IPS-20b (cell line): ENCODE results near the gene TRIAP1.
A peak's percentile ranks its signal among the peaks of the same experiment; 100 is the strongest.
"Not testable (repeated sequence)": the region's sequence is repeated elsewhere in the genome, so short reads cannot be mapped to it uniquely, and the experiment has no call there.

ENCODE experiments used
- H3K27ac ChIP-seq: one replicate; pipeline ENCODE4 v1.5.1; 2013; ENCODE audit warnings: low read length
- H3K27me3 ChIP-seq: 2 replicates; pipeline ENCODE4 v1.6.1; 2013; ENCODE audit warnings: mild to moderate bottlenecking, low read length, inconsistent platforms; ENCODE audit not compliant: insufficient read depth
- H3K36me3 ChIP-seq: 2 replicates; pipeline ENCODE4 v1.6.1; 2013; ENCODE audit warnings: low read depth, mild to moderate bottlenecking, inconsistent platforms, low read length, moderate library complexity; ENCODE audit not compliant: insufficient read depth
- H3K4me1 ChIP-seq: 2 replicates; pipeline ENCODE4 v1.6.1; 2013; ENCODE audit warnings: mild to moderate bottlenecking, control low read depth, inconsistent platforms, low read length, moderate library complexity; ENCODE audit not compliant: insufficient read depth
- H3K4me3 ChIP-seq: 2 replicates; pipeline ENCODE4 v1.5.1; 2013; ENCODE audit warnings: mild to moderate bottlenecking, low read length, inconsistent platforms
- H3K9ac ChIP-seq: 2 replicates; pipeline ENCODE4 v1.6.1; 2013; ENCODE audit warnings: low read depth, mild to moderate bottlenecking, inconsistent platforms, low read length, moderate library complexity
- H3K9me3 ChIP-seq: 2 replicates; pipeline ENCODE4 v1.6.1; 2013; ENCODE audit warnings: mild to moderate bottlenecking, low read depth, low read length, inconsistent platforms; ENCODE audit not compliant: insufficient read depth

The TRIAP1 gene

DNA sequence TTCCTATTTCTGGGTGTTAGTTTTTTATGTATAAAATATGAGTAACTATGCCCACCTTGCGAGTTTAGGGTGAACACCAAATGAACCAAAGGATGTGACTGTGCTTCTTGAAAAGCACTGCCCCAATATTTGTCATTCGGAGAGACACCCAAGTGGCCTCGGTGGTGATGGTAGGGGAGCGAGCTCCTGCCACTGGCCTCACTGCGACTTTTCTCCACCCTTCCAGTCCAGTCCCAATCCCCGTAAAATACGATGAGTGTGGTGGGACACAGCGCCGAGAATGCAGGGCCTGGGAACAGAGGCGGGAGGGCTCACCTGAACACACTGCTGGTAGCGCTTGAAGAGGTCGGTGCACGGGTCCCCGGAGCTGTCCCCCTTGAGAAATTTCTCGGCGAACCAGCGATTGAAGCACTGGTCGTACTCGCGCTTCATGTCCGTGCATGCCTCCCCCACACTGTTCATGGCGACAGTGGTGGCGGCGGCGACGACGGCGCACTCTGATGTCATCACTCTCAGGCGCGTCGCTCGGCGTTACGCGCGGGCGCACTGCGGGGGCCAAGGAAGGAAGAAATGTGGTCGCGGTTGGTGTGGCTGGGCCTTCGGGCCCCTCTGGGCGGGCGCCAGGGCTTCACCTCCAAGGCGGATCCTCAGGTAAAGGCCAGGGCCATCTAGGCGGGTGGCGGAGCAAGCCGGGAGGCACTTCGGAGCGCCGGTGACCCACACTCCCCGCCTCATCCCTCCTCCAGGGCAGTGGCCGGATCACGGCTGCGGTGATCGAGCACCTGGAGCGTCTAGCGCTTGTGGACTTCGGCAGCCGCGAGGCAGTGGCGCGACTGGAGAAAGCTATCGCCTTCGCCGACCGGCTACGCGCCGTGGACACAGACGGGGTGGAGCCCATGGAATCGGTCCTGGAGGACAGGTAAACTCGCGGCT lies at the start of gene TRIAP1, which contains the start of gene GATC:
Gene TRIAP1, minus strand, starts transcription at position 474 of the 933 bp plus-strand sequence. Its CDS starts 12 bp downstream, at position 462.
Gene GATC, plus strand, starts transcription at position 534 of the 933 bp plus-strand sequence. Its CDS starts 37 bp downstream, at position 571.
- Histone ChIP-seq H3K27ac (peak within 1 kb of the TSS; percentile 63), H3K36me3 (peaks cover 59% of the 10 kb centered on the region), H3K27me3 (no peaks in the 10 kb centered on the region), H3K4me1 (no peaks in the 10 kb centered on the region; the same call in 1 of the 2 replicates), H3K9ac (peak within 1 kb of the TSS; percentile 98), H3K9me3 (no peaks in the 10 kb centered on the region), H3K4me3 (peak within 1 kb of the TSS; percentile 94)

GRCh38 chr12:120495186-120495730 lies 49.1 kb upstream of the TRIAP1 start:
- no peaks in the 10 kb centered on the region for H3K9me3 ChIP-seq
- peak overlapping the region; percentile 90 for H3K4me3 ChIP-seq
- H3K36me3 ChIP-seq, result peaks cover 37% of the 10 kb centered on the region
- peaks cover 13% of the 10 kb centered on the region; the same call in 1 of the 2 replicates for H3K4me1 ChIP-seq
- H3K9ac ChIP-seq, result peak overlapping the region; percentile 84; the same call in 1 of the 2 replicates
- no peaks in the 10 kb centered on the region for H3K27me3 ChIP-seq
- no peak overlapping the region for H3K27ac ChIP-seq

GRCh38 chr12:120490833-120491512 lies 44.8 kb upstream of the TRIAP1 start:
- Histone ChIP-seq H3K36me3 (peaks cover 13% of the 10 kb centered on the region), H3K4me3 (no peak overlapping the region), H3K27me3 (no peaks in the 10 kb centered on the region), H3K9ac (no peak overlapping the region; the same call in 1 of the 2 replicates), H3K27ac (no peak overlapping the region), H3K4me1 (peaks cover 7% of the 10 kb centered on the region; the same call in 1 of the 2 replicates), H3K9me3 (no peaks in the 10 kb centered on the region)

DNA sequence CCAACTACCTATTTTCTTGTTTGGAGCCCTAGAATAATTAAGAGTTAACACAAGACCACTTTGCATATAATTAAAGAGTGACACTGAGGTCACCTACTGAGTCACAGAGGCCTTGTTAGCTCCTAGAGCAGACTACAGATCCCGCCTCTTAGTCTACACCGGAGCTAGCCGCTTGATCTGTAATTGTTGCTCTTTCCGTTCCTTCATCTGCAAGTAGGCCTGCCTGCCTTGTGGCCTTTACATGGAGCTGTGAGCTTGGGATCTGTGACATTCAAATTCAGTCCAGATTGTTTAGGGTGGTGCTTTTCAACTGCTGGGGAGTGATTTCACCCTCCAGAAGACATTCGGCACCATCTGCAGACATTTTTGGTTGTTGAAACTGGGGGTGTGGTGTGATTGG lies 44.1 kb upstream of the TRIAP1 start:
- H3K27ac ChIP-seq, result no peak overlapping the region
- no peaks in the 10 kb centered on the region for H3K9me3 ChIP-seq
- no peak overlapping the region for H3K4me3 ChIP-seq
- H3K36me3 ChIP-seq, result peaks cover 13% of the 10 kb centered on the region
- no peak overlapping the region for H3K9ac ChIP-seq
- peaks cover 7% of the 10 kb centered on the region; the same call in 1 of the 2 replicates for H3K4me1 ChIP-seq
- H3K27me3 ChIP-seq, result no peaks in the 10 kb centered on the region

DNA sequence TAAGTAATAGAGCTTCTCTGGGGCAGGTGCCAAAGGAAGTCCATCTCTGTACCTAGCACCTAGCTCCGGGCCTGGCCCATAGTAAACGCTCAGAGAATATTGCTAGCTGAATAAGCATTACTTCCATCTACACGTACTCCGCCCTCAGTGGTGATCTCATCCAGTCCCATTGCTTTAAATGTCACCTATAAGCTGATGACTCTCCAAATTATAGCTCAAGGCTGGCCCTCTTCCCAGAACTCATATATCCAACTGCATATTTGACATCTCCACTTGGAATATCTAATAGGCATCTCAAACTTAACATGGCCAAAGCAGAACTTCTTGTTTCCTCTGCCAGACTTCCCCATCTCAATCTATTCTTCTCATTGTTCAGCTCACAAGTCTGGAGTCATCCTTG lies 42.8 kb upstream of the TRIAP1 start:
- Histone ChIP-seq H3K9me3 (no peaks in the 10 kb centered on the region), H3K27me3 (no peaks in the 10 kb centered on the region), H3K4me1 (no peaks in the 10 kb centered on the region), H3K9ac (no peak overlapping the region), H3K4me3 (no peak overlapping the region), H3K36me3 (peaks cover 13% of the 10 kb centered on the region), H3K27ac (no peak overlapping the region)

DNA sequence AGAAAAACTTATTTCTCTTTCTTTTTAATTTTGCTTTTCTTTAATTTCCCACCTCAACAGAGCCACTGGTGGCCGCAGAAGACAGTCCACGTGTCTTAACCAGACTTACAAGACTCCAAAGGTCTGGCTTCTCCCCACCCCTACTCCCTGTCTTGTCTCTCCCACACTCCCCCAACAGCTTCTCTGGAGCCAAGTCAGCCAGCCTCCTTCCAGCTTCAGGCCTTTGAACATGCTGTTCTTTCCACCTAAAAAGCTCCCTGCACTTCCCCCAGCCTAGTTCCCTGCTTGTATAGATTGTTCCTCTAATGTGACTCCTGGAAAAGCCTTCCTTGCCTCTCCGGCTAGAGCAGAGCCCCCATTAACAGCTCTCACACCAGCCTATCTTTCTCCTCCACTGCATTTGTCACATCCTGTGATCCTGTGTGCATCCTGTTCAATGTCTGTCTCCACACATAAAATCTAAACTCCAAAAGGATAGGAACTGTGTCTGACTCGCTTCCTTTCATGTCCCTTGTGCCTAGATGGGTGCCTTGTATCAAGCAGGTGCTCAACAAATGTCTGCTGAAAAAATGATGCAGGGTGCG lies 42.0 kb upstream of the TRIAP1 start:
- no peak overlapping the region for H3K27ac ChIP-seq
- H3K36me3 ChIP-seq, result peaks cover 13% of the 10 kb centered on the region
- H3K4me3 ChIP-seq, result no peak overlapping the region
- H3K4me1 ChIP-seq, result no peaks in the 10 kb centered on the region
- no peak overlapping the region for H3K9ac ChIP-seq
- no peaks in the 10 kb centered on the region for H3K9me3 ChIP-seq
- H3K27me3 ChIP-seq, result no peaks in the 10 kb centered on the region

DNA sequence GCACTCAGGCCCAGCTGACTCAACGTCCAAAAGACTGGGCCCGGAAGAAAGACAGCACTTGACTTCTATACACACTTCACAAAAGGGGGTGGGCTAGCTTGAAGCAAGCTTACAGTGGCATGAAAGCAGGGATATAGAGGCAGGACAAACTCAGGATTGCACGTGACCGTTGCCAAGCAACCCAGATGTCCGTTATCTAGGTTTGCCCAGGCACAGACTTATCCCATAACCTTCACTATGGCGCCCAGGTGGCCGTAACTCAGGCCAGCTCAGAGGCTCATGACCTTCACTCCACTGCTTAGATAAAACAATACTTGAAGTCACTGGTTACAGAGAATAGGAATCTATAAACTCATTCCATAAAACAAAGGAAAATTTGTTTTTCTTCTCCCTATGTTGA lies 41.4 kb upstream of the TRIAP1 start:
- not testable (repeated sequence) for H3K27me3 ChIP-seq, H3K9ac ChIP-seq, H3K4me3 ChIP-seq, H3K9me3 ChIP-seq, H3K4me1 ChIP-seq, H3K27ac ChIP-seq
- peaks cover 13% of the 10 kb centered on the region for H3K36me3 ChIP-seq

- no peak overlapping the region for H3K9ac ChIP-seq
- H3K27me3 ChIP-seq, result no peaks in the 10 kb centered on the region
- H3K27ac ChIP-seq, result no peak overlapping the region
- no peak overlapping the region for H3K4me3 ChIP-seq
- no peaks in the 10 kb centered on the region for H3K4me1 ChIP-seq
- peaks cover 9% of the 10 kb centered on the region; the same call in 1 of the 2 replicates for H3K36me3 ChIP-seq
- no peaks in the 10 kb centered on the region for H3K9me3 ChIP-seq
Observed at GRCh38 chr12:120485961-120486881, 40.0 kb upstream of the TRIAP1 start.

DNA sequence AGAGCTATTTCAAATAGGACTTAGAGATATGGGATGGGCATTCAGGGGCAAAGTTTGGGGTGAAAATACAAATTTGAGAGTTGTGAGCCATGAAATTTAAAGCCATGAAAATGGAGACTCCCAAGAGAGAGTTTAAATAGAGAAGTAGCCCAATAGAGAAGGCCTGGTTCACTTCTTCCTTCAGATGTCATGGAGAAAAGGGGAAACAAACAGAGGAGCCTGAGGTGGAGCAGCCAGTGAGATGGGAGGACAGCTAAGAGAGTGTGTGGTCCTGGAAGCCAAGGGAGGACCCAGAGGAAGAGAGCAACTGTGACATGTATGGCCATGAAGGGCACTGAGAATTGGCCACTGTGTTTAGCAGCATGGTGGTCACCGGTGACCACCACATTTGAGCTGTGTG lies 37.4 kb upstream of the TRIAP1 start:
- H3K9me3 ChIP-seq, result no peaks in the 10 kb centered on the region
- no peaks in the 10 kb centered on the region for H3K27me3 ChIP-seq
- H3K27ac ChIP-seq, result no peak overlapping the region
- no peak overlapping the region for H3K9ac ChIP-seq
- no peaks in the 10 kb centered on the region for H3K36me3 ChIP-seq
- no peaks in the 10 kb centered on the region for H3K4me1 ChIP-seq
- no peak overlapping the region for H3K4me3 ChIP-seq

DNA sequence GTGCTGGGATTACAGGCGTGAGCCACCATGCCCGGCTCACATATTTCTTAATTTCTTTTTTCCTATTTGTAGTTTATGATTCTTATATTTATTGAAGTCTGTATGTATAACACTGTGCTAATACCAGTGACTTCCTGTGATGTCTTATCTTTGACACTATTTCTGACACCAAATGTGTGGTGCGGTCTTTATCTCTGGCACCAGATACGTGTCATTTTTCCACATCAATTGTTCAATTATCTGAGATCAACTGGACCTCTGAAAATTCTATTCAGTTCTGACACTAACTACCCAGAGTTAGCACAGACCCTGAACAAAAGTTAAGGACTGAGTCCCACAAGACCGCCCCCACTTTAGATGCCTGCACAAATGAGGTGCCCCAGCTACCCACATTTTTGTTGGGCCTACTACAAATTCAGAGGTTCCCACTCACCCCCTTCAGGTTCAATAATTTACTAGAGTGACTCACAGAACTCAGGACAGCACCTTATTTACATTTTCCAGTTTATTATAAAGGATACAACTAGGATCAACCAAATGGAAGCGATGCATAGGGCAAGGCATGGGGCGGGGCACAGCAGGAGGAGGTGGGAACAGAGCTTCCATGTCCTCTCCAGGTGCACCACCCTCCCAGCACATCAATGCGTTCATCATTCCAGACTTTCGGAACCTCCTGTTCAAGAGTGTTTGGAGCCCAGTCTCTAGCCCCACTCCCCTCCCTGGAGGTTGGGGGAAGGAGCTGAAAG lies 35.0 kb upstream of the TRIAP1 start:
- Histone ChIP-seq H3K4me1 (no peaks in the 10 kb centered on the region), H3K27ac (no peak overlapping the region), H3K36me3 (no peaks in the 10 kb centered on the region), H3K27me3 (no peaks in the 10 kb centered on the region), H3K4me3 (no peak overlapping the region), H3K9me3 (no peaks in the 10 kb centered on the region), H3K9ac (no peak overlapping the region)
